ENCODE data around the gene DHRS2.

GRCh38 chr14:23588884-23589598 is 47.1 kb upstream of the DHRS2 start:
- TF ChIP-seq RARB (CRISPR knock-in tag; IDR thresholded peaks at IDR 0.05) (no peak), ESRRG (CRISPR knock-in tag; IDR thresholded peaks at IDR 0.05) (no peak), ZFP3 (CRISPR knock-in tag; IDR thresholded peaks at IDR 0.05) (no peak), ZNF70 (CRISPR knock-in tag; IDR thresholded peaks at IDR 0.05) (peak; percentile 26; the same call in 1 of the 2 replicates), CREB5 (CRISPR knock-in tag; IDR thresholded peaks at IDR 0.05; ENCODE audit: low read depth) (no peak), ARNTL (CRISPR knock-in tag; IDR thresholded peaks at IDR 0.05; ENCODE audit: borderline replicate concordance, low read depth) (no peak), PATZ1 (CRISPR knock-in tag; IDR thresholded peaks at IDR 0.05; ENCODE audit: borderline replicate concordance) (no peak), TSHZ2 (CRISPR knock-in tag; IDR thresholded peaks at IDR 0.05) (peak; percentile 70; the same call in 1 of the 2 replicates)

Data from SK-N-SH treated with all-trans-retinoic acid at 6 μM for 48 hours (cell line).